GM19043 (cell line): ENCODE data around the gene AFMID.
"Not testable (repeated sequence)": the region's sequence is repeated elsewhere in the genome, so short reads cannot be mapped to it uniquely, and the experiment has no call there.

Source experiments
- ATAC-seq: cut with Tn5 transposase; IDR thresholded peaks from one replicate; pipeline ENCODE4 v1.9.1; 2021; ENCODE audit warnings: low read depth; ENCODE audit not compliant: unreplicated experiment

AFMID gene, protein sequence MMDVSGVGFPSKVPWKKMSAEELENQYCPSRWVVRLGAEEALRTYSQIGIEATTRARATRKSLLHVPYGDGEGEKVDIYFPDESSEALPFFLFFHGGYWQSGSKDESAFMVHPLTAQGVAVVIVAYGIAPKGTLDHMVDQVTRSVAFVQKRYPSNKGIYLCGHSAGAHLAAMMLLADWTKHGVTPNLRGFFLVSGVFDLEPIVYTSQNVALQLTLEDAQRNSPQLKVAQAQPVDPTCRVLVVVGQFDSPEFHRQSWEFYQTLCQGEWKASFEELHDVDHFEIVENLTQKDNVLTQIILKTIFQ

DNA sequence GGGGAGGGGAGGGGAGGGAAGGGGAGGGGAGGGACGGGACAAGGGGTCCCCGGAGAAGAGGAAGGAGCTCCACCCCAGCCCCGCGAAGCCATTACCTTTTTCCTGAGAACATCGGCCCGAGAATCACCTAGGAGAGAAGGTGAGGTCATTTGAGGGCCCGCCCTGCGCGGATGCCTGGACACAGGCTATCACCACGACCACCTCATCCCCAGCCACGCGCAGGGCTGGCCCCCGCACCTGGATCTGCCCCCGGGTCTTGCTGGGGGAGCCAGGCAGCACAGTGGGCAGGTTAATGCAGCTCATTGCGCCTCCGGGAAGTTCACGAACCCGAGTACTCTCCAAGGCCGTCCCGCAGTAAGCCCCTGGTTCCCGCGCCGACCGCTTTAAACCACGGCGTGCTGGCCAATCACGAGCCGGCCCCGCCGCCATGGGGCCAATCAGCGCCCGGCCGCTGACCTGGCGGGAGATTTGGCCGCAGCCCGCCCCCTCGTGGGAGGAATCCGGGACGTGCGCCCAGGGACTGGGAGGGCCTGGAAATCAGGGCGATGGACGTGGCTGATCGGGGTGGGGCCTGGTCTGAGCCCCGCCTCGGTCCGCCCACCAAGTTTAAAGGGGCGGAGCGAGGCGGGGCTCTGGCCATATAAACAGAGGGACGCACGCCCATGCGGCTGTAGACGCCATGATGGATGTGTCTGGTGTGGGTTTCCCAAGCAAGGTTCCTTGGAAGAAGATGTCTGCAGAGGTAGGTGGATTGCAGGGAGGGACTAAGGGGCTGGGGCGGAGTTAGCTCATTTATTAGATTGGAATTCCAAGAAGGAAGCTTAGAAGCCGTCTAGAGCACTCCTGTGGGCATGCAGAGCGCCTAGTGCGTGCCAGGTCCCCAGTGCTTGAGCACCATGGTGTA lies at the start of gene AFMID, which contains the start of gene TK1:
Gene AFMID, plus strand, starts transcription at position 671 of the 904 bp plus-strand sequence. Its CDS starts 9 bp downstream, at position 680.
Gene TK1, minus strand, starts transcription at position 361 of the 904 bp plus-strand sequence. Its CDS starts 58 bp downstream, at position 303.
- peak; percentile 90 for ATAC-seq

DNA sequence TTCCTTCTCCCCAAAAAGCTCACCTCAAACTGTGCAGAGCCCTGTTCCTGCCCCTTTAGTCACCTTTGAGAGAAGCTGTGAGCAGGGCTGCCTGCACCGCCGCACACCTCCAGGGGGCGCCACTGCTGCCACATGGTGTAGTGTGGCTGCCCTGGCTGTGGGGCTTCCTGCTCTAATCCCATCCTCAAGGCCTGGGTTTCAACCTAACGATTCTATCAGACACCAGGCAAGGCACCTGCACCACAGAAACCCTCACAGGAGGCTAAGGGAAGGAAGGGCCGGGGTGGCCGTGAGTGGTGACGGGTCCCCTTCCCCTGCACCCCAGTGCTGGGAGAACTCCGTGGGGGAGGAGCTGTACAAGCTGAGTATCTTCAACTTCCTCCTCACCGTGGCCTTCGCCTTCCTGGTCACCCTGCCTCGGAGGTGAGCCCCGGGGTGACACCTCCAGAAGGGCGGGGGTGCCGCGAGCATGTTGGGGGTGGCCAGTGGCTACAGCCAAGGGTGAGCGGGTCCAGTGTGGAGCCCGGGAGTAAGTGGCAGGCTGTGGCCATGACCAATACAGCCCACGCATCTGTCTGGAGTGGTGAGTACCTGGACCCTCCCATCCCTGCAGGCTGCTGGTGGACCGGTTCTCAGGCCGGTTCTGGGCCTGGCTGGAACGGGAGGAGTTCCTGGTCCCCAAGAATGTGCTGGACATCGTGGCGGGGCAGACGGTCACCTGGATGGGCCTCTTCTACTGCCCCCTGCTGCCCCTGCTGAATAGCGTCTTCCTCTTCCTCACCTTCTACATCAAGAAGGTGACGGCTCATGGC lies 49.6 kb upstream of the AFMID start:
- ATAC-seq = no peak

DNA sequence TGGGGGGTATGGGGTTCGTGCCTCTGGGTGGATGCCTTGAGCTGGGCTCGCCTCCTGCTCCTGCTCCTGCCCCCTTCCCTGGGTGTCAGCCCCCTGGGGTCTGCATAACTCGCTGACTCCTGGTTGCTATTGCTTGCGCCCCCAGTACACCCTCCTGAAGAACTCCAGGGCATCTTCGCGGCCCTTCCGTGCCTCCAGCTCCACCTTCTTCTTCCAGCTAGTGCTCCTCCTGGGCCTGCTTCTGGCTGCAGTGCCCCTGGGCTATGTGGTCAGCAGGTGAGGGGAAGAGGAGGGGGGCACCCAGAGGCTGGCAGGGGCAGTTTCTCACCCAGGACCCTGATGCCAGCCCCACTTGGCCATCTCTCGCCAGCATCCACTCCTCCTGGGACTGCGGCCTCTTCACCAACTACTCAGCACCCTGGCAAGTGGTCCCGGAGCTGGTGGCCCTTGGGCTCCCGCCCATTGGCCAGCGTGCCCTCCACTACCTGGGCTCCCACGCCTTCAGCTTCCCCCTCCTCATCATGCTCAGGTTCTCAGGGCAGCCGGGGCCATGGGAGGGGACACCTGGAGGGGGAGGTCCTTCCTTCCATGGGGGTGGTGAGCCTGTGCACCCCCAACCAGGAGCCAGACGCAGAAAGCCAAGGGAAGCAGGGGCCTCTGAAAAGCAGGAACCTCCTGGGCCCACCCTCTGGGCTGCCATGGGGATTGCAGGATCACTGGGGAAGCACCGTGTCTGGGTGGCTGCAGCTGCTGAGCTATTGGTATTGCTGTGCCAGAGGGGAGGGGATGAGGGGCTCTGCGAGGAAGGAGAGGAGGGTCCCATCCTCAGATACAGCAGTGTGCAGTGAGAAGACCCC lies 48.7 kb upstream of the AFMID start:
- no peak for ATAC-seq

DNA sequence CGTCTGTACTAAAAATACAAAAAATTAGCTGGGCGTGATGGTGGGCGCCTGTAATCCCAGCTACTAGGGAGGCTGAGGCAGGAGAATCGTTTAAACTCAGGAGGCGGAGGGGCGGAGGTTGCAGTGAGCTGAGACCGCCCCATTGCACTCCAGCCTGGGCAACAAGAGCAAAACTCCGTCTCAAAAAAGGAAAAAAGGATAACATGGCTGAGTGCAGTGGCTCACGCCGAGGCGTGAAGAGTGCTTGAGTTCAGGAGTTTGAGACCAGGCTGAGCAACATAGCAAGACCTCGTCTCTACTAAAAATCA lies 47.3 kb upstream of the AFMID start:
- not testable (repeated sequence) for ATAC-seq

DNA sequence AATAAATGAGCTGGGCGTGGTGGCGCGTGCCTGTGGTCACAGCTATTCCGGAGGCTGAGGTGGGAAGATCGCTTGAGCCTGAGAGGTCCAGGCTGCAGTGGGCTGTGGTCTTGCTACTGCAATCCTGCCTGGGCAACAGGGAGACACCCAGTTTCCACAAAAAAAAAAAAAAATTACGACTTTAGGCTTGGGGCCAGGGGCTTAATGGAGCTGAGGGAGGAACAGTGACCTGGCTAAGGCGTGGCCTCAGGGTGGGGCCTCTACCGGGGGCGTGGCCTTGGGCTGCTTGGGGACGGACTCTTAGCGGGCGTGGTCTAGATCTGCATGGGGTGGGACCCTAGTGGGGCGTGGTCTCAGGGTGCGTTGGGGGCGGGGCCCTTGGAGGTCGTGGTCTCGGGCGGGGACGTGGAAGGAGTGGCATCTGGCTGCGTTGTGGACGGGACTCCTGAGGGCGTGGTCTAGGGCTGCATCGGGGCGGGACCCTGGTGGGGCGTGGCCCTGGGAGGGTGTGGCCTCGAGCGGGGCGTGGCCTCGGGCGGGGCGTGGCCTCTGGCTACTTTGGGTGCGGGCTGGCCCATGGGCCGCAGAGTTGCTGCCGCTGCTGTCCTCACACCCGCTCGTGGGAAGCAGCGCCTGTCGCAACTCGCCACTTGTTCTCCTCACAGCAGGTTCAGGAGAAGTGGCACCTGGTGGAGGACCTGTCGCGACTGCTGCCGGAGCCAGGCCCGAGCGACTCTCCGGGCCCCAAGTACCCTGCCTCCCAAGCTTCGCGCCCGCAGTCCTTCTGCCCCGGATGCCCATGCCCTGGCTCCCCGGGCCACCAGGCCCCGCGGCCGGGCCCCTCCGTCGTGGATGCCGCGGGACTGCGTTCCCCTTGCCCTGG lies 46.8 kb upstream of the AFMID start:
- peak; percentile 75 for ATAC-seq

DNA sequence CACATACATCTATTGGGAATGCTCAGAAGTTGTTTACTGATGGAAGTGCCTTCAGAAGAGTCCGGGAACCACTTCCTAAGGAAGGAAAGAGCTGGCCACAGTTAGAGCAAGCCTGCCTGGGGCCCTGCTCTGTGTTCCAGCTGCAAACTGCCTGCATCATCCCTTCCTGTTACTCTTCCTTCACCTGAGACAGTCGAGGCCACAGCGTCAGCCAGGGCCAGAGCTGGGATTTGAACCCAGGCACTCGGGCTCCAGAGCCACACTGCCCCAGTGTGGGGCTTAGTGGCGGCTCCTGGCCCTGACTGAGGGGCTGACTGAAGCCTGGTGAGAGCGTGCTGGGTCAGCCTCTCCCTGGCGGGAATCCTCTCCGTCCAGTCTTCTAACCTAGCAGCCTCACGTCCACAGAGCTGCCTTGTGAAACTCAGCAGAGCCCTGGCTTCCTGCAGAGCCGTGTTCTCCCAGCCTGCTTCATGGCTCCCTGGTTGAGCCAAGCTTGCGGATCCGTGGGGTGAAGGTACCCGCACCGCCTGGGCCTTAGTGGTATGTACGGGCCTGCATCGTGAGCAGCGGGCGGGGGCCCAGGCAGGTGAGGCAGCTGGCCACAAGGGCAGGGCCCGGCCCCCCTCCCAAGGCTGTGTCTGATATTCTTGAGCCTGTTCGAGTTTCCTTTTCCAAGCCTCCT lies 45.6 kb upstream of the AFMID start:
- ATAC-seq = no peak

DNA sequence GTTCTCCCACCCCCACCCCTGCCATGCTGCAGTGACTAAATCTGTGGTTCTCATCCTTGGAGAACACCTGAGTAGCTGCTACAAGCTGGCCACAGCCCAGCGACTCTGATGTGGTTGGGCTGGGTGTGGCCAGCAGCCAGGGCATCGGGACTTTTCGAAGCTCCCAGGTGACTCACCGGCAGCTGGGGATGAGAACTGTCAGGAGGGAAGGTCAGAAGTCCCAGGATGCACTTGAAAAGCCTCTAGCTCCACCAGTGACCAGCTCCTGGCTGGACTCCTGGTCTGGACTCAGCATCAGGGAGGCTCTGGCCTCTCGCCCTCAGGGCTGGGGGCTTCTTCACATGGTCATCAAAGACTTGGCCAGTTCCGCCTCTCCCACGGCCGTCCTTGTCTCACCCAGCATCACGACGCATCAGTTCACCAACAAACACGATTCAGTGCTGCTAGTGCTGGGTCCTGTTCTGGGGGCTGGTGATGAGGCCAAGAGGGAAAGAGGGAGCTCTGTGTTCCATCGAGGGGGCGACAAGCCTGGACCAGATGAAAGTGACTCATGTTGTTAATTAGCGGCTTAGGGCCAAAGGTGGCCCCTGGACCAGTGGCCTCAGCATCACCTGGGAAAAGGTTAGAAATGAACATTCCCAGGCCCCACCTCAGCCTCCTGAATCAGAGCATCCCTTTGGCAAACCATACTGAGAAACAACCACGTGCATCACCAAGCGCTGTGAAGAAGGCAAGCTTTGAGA lies 44.9 kb upstream of the AFMID start:
- ATAC-seq = no peak

DNA sequence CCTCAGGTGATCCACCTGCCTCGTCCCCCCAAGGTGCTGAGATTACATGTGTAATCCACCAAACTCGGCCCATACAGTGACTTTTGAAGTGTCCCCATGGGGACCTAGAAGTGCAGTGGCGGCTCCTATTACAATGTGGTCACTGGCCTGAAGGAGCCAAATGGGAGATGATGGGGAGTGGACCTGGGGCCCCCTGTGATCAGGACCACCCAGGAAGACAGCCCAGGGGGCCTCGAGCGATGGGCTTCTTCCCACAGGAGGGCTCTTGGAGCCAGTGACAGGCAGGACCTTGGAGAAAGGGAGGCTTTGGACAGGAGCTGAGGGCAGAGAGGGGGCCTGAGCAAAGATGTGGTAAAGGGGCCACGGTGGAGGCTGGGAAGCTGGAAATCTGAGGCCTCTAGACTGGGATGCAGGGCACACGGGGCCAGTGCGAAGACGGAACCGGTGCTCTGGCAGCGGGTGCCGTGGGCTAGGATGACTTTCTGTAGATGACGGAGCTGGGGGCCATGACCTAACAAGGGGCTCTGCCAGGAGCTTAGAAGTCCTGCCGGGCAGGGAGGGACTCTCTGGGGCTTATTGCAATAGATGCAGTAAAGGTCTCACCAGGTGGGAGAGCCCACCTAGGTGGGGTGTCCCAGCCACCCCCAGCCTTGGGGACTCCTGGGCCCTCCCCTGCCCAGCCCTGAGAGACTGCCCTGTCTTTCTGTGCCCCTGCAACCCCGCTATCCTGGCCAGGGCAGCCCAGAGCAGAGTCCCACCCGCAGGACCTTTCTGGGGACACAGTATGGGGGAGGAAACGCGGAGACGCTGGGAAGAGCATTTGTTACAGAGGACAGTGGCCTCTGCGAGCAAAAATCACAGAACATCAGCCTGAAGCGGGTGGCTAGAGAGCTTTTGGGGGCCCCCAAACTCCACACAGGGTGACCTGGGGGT lies 43.7 kb upstream of the AFMID start:
- no peak for ATAC-seq

DNA sequence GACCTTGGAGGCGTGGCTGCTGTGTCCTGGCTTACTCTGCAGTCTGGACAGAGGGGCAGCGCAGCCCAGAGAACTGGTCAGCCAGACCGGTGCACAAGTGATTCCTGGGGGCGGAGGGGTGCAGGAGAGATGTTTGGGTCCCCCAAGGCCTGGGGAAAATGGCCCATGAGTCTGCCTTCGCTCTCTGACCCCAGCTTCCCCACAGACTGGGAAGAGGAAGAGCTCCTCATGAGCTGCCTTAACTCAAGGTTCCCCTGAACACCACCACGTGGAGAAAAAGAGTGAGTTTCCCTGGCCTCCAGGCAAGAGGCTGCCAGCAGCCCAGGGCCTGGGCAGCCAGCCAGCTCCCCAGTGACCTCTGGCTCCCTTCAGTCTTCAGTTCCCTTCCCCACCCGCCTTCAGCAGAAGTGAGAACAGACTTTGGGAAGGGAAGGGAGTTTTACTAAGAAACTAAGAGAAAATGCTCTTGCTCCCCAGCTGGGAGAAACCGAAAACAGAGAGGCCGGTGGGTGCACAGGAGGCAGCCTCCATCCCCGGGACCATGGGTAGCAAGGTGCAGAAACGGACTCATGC lies 42.9 kb upstream of the AFMID start:
- ATAC-seq = no peak

DNA sequence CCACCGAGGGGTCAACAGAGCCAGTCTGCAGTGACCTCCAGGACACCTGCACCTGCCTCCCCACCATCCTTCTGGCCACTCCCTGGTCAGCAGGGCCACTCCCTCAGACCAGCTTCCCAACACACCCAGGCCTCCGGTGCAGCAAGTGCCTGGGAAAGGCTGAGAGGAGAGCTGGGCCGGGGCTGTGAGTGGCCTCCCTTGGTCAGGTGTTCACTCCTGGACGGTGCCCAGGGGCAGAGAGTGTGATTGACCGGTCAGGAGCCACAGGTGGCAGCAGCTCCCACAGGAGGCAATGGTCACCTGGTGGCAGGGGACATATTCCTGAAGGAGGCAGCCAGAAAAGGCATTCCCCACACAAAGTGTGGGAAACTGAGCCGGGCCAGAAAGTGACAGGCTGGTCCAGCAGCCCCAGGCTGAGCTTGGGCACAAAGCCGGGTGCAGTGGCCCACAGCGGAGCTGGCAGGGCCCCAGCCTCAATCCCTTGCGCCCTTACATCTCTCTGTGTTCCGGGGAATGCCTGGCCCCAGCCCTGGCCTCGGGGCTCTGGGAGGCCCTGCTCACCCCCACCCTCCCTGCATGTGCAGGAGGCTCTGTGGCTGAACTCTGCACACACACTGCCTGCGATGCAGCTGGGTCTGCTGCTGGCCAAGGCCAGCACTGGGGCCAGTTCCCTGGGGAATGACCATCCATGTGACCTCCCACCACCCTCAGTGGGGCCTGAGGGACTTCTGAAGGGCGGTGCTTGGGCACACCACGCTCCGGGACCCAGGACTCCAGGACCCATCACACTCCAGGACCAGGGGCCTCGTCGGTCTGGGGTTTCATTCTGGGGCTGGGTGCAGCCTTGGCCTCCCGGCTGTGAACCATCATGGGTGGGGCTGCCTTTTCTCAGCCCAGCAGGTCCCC lies 42.2 kb upstream of the AFMID start:
- ATAC-seq = no peak

DNA sequence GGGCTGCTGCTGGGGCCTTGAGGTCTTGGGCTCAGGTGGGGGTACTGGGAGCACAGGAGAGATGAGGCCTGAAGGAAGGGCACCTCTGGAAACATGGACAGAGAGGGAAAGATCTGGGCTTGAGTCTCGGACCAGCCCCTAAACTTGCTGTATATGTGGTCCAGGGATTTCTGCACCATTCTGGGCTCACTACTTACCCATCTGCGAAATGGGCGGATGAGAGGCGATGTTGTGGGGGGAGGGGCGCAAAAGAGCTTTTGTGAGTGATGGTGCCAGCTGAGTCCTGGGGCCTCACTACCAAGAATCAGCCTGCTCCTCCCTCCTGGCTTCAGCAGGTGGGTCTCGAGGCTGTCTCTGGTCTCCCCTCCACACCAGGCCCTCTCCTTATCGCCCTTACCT lies 40.7 kb upstream of the AFMID start:
- no peak for ATAC-seq

DNA sequence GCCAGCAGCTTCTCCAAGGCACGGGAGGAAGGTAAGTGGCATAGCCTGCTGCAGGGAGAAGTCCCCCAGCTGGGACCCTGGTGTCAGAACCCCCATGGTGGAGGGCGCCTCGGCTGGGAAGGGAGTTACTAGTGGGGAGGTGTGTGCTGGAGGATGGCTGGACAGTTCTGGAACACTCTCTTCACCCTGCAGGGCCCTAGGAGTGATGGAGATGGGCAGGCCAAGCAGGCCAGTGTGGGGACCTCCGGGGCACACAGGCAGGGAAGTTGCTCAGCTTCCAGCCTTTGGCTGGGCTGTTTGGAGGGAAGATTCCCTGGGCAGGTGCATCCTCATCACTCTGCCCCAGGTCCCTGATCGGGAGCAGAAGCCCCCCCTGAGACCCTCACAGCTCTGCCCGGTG lies 40.3 kb upstream of the AFMID start:
- no peak for ATAC-seq

DNA sequence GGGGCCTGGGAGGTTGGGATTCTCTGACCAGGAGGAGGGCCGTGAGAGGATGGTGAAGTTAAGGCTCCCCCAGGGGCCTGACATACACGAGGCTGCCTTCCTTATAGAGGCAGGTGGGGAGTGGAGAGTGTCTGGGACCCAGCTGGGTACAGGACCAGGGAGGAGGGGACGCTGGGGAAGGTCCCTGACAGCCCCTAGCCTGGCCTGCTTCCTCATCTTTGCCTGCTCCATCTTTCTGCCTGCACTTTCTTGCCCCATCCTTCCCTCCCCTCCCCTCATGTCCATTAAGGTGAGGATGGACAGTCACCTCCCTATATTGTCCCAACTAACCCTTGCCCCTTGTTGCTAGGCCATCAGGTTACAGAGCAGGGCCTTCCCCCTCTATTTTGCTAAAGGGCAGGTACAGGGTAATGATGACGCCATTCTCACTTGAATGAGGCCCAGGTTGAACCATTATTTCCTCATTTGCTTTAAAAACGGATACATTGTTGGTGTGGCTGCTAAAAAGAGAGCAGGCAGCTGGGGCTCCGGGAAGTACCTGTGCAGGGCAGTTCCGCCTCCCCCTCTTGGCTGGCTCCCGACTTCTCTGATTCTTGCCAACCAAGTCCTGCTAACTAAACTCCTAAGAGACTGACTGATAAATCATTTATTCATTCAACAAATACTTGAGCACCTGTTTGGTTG lies 39.7 kb upstream of the AFMID start:
- ATAC-seq = no peak

DNA sequence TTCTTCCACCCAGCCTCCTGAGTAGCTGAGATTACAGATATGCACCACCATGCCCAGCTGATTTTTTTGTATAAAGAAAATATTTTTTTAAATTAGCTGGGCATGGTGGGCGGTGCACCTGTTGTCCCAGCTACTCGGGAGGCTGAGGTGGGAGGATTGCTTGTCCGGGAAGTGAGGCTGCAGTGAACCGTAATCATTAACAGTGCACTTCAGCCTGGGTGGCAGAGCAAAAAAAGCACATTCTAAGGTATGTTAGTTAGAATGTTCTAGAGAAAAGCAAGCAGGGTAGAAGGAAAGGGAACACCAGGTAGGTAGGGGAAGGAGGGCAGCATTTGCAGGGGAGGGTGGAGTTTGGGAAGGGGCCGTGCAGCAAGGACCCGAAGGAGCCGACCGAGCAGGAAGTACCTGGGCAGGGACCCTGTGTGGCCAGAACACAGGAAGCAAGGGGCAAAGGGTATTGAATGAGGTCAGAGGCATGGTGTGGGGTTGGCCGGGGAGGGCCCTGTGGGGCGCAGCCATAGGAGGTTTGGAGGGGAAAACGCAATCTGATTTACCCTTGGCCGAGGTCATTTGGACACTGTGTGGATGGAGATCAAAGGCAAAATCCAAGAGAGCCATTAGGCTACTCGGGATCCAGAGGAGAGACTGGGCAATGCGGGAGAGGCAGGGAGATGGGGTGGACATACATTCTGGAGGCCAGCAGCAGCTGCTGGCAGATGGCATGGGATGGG lies 38.7 kb upstream of the AFMID start:
- ATAC-seq = no peak
